NCI-H446 (cell line): ENCODE measurements around the gene WDR45B.
"Not testable (repeated sequence)": the region's sequence is repeated elsewhere in the genome, so short reads cannot be mapped to it uniquely, and the experiment has no call there.

Experiments used
- DNase-seq, 2 experiments: peaks; one replicate each; lab custom pipeline; 2025; lab: John Stamatoyannopoulos, UW

WDR45B gene

GRCh38 chr17:82582709-82583108 lies 65.5 kb downstream of the WDR45B start:
- no peak for DNase-seq

- DNase-seq, result no peak
Observed at GRCh38 chr17:82582213-82582612, 66.0 kb downstream of the WDR45B start.

- DNase-seq, result not testable (repeated sequence)
Observed at GRCh38 chr17:82579969-82580368, 68.3 kb downstream of the WDR45B start.

GRCh38 chr17:82577300-82577699 lies 70.9 kb downstream of the WDR45B start:
- no peak for DNase-seq

GRCh38 chr17:82575581-82576221 lies 72.5 kb downstream of the WDR45B start:
- DNase-seq, result not testable (repeated sequence)

GRCh38 chr17:82574041-82574440 lies 74.2 kb downstream of the WDR45B start:
- no peak for DNase-seq

- no peak for DNase-seq
Observed at GRCh38 chr17:82571855-82572254, 76.4 kb downstream of the WDR45B start.

- no peak for DNase-seq
Observed at GRCh38 chr17:82570277-82570676, 78.0 kb downstream of the WDR45B start.

GRCh38 chr17:82569621-82570020 lies 78.6 kb downstream of the WDR45B start:
- no peak for DNase-seq

GRCh38 chr17:82568997-82569393 lies 79.2 kb downstream of the WDR45B start:
- no peak for DNase-seq

GRCh38 chr17:82567286-82567685 lies 81.0 kb downstream of the WDR45B start:
- no peak for DNase-seq

- DNase-seq, result no peak
Observed at GRCh38 chr17:82566129-82566960, 81.9 kb downstream of the WDR45B start.

- no peak for DNase-seq
Observed at GRCh38 chr17:82565551-82565950, 82.7 kb downstream of the WDR45B start.
